CD14-positive monocyte (primary cell): ENCODE measurements around the gene RPL37. TPM values are rescaled to one million over a fixed set of nuclear protein-coding genes. Genes with fewer than 3 reads are reported as not detected.
A peak's percentile ranks its signal among the peaks of the same experiment; 100 is the strongest.
"Not testable (repeated sequence)": the region's sequence is repeated elsewhere in the genome, so short reads cannot be mapped to it uniquely, and the experiment has no call there.

ENCODE experiments used
- DNase-seq, 3 donors: peaks; one replicate each; pipeline ENCODE4 v3.0.0-alpha.2; 2011 to 2022
- H2AFZ ChIP-seq: 2 replicates; pipeline ENCODE4 v1.6.0; 2012; ENCODE audit warnings: mild to moderate bottlenecking, low read depth, low read length, inconsistent platforms; ENCODE audit not compliant: insufficient read depth, poor library complexity, severe bottlenecking
- H3K27ac ChIP-seq, 2 donors: 1 replicate in 1 of 2; 2 replicates in 1 of 2; pipeline ENCODE4 v1.5.1; 2012 to 2013; ENCODE audit warnings: low read length in 2 of 2, control low read depth in 1 of 2, inconsistent platforms in 1 of 2, low read depth in 1 of 2, mild to moderate bottlenecking in 1 of 2
- H3K27me3 ChIP-seq, 2 donors: one replicate each; pipeline versions ENCODE4 v1.6.0 to v1.6.1; 2011 to 2013; ENCODE audit warnings: low read length in 2 of 2; ENCODE audit not compliant: control insufficient read depth in 2 of 2, insufficient read depth in 2 of 2
- H3K36me3 ChIP-seq, 2 donors: replicated peaks in 1 of 2; 1 replicate in 1 of 2; 2 replicates in 1 of 2; pipeline versions ENCODE4 v1.5.1 to v1.6.1; 2012 to 2013; ENCODE audit warnings: low read length in 2 of 2, control low read depth in 1 of 2, inconsistent platforms in 1 of 2, mild to moderate bottlenecking in 1 of 2; ENCODE audit not compliant: insufficient read depth in 2 of 2, control insufficient read depth in 1 of 2
- H3K4me1 ChIP-seq, 2 donors: 1 replicate in 1 of 2; 2 replicates in 1 of 2; pipeline versions ENCODE4 v1.5.1 to v1.6.1; 2012 to 2013; ENCODE audit warnings: low read length in 2 of 2, control low read depth in 1 of 2, inconsistent platforms in 1 of 2, mild to moderate bottlenecking in 1 of 2, moderate library complexity in 1 of 2; ENCODE audit not compliant: insufficient read depth in 2 of 2, control insufficient read depth in 1 of 2
- H3K4me2 ChIP-seq: replicated peaks from 2 replicates; pipeline ENCODE3; 2012; ENCODE audit warnings: low read length, moderate library complexity, mild to moderate bottlenecking; ENCODE audit not compliant: poor library complexity, severe bottlenecking; ENCODE audit errors: extremely low read depth
- H3K4me3 ChIP-seq, 3 experiments: fragments of 200-600 bp in 1 of 3; sonication (generic) in 1 of 3; replicated peaks in 1 of 3; 1 replicate in 2 of 3; 2 replicates in 1 of 3; pipeline ENCODE4 v1.5.1; 2011 to 2013; ENCODE audit warnings: low read length in 3 of 3, mild to moderate bottlenecking in 3 of 3, control low read depth in 2 of 3, low read depth in 2 of 3, inconsistent platforms in 1 of 3, moderate library complexity in 1 of 3
- H3K79me2 ChIP-seq: 2 replicates; pipeline ENCODE4 v1.6.0; 2012; ENCODE audit warnings: mild to moderate bottlenecking, control low read depth, inconsistent platforms, low read length, moderate library complexity; ENCODE audit not compliant: insufficient read depth
- H3K9ac ChIP-seq: 2 replicates; pipeline ENCODE4 v1.6.0; 2017; ENCODE audit warnings: low read length, mild to moderate bottlenecking; ENCODE audit not compliant: insufficient read depth, poor library complexity, severe bottlenecking
- H3K9me3 ChIP-seq, 2 donors: replicated peaks in 1 of 2; 1 replicate in 1 of 2; 2 replicates in 1 of 2; pipeline versions ENCODE4 v1.5.1 to v1.6.1; 2012 to 2013; ENCODE audit warnings: low read length in 2 of 2, control low read depth in 1 of 2; ENCODE audit not compliant: control insufficient read depth in 1 of 2, insufficient read depth in 1 of 2
- H4K20me1 ChIP-seq: 2 replicates; pipeline ENCODE4 v1.6.0; 2012; ENCODE audit warnings: mild to moderate bottlenecking, low read length, control low read depth, moderate library complexity; ENCODE audit not compliant: insufficient read depth
- H3K27ac Mint-ChIP-seq, 7 donors: one replicate each; pipeline ENCODE4 v1.8.0; 2020; ENCODE audit warnings: mild to moderate bottlenecking in 7 of 7, mixed read lengths in 7 of 7, moderate library complexity in 6 of 7, inconsistent platforms in 2 of 7
- H3K27me3 Mint-ChIP-seq, 3 donors: one replicate each; pipeline ENCODE4 v1.8.0; 2021 to 2022; ENCODE audit warnings: low read depth in 3 of 3, mild to moderate bottlenecking in 3 of 3, mixed read lengths in 3 of 3, moderate library complexity in 3 of 3, inconsistent platforms in 1 of 3
- H3K36me3 Mint-ChIP-seq, 2 donors: one replicate each; pipeline ENCODE4 v1.8.0; 2020; ENCODE audit warnings: mixed read lengths in 2 of 2, inconsistent platforms in 1 of 2, mild to moderate bottlenecking in 1 of 2
- H3K4me1 Mint-ChIP-seq: one replicate; pipeline ENCODE4 v1.8.0; 2020; ENCODE audit warnings: mild to moderate bottlenecking, mixed read lengths
- H3K4me3 Mint-ChIP-seq, 2 donors: one replicate each; pipeline ENCODE4 v1.8.0; 2020; ENCODE audit warnings: mild to moderate bottlenecking in 2 of 2, mixed read lengths in 2 of 2, moderate library complexity in 1 of 2
- H3K9me3 Mint-ChIP-seq, 7 donors: one replicate each; pipeline ENCODE4 v1.8.0; 2020 to 2022; ENCODE audit warnings: mixed read lengths in 7 of 7, mild to moderate bottlenecking in 6 of 7, moderate library complexity in 6 of 7, inconsistent platforms in 2 of 7
- CTCF ChIP-seq: fragments of 200-600 bp; IDR thresholded peaks from one replicate; pipeline ENCODE4 v1.8.0; 2022; ENCODE audit warnings: antibody characterized with exemption, mild to moderate bottlenecking
- WGBS: methylation state at CpG from one replicate; pipeline ENCODE4 v1.1.5; 2013; ENCODE audit warnings: missing lambda C conversion rate; ENCODE audit not compliant: insufficient coverage; 5-methylcytosine and 5-hydroxymethylcytosine counted together
- intact Hi-C, 2 donors: fragments of 100-400 bp; cut with micrococcal nuclease; formaldehyde crosslinking; loops; one replicate each; pipeline versions ENCODE4 v1.15.0 to v1.15.1; 2023
- polyA plus RNA-seq, 3 donors: library from polyadenylated mRNA; depleted of rRNA in 1 of 3; unstranded in 2 of 3; stranded (reverse) in 1 of 3; fragments of 300-500 nt in 2 of 3; fragments of >200 nt in 1 of 3; fragmentation: Illumina TruSeq in 2 of 3; gene quantifications; 1 replicate in 2 of 3; 2 replicates in 1 of 3; pipeline ENCODE4 v1.2.3, GENCODE V29; 2012 to 2021

The RPL37 gene
- polyA plus RNA-seq, 3 donors = 87.9 to 813 (median 738) TPM

DNA sequence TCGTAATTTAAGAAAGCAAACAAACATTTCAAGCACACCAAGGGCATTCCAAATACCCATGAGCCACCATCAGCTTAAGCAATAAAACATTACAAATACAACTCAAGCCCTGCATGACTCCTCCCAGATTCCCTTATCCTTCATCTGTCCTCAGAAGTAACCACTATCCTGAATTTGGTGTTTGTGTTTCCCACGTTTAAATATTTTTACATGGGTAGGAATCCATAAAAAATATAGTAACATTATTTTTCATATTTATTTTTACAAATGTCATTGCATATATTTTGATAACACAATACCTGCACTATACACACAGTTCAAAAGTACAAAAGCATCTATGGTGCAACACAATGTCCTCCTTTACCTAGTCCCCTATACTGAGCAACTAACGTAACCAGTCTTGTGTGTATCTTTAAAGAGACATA, 43.3 kb downstream of the RPL37 start:
- H3K4me1 ChIP-seq = peaks cover 18 to 27% of the 10 kb centered on the region in 2 donors
- peaks cover 0 to 2% (median 0%) of the 10 kb centered on the region in 7 donors for H3K9me3 Mint-ChIP-seq
- H3K4me2 ChIP-seq = no peak overlapping the region

GRCh38 chr5:40790947-40791593, 44.0 kb downstream of the RPL37 start:
- Histone ChIP-seq H4K20me1 (peaks cover 96% of the 10 kb centered on the region), H3K27me3 (no peaks in the 10 kb centered on the region), H3K27ac (peak overlapping the region in 1 of 2 donors; percentile 31), H3K4me2 (no peak overlapping the region), H3K36me3 (peaks cover 0 to 14% of the 10 kb centered on the region in 2 donors), H3K79me2 (peaks cover 100% of the 10 kb centered on the region), H3K9me3 (no peaks in the 10 kb centered on the region), H3K9ac (no peak overlapping the region), H2AFZ (no peak overlapping the region), H3K4me3 (no peak overlapping the region), H3K4me1 (peaks cover 12 to 20% of the 10 kb centered on the region in 2 donors)
- intact Hi-C loops = no loop called here
- no CpG with 5 or more reads among the region's 3 CpGs for WGBS
- DNase-seq = no peak
- Mint-ChIP-seq H3K9me3 (peaks cover 0 to 2% (median 0%) of the 10 kb centered on the region in 7 donors), H3K36me3 (peaks cover 11 to 16% of the 10 kb centered on the region in 2 donors), H3K4me1 (peaks cover 40% of the 10 kb centered on the region), H3K27ac (peak overlapping the region in 4 of 7 donors; percentile 11 to 37 (median 23)), H3K4me3 (no peak overlapping the region), H3K27me3 (peaks cover 0 to 1% (median 0%) of the 10 kb centered on the region in 3 donors)
- no peak for TF ChIP-seq CTCF

More for the DNA sequence above, 43.3 kb downstream of the RPL37 start:
- H3K4me1 Mint-ChIP-seq = peaks cover 46% of the 10 kb centered on the region
- intact Hi-C loops = no loop called here
- Histone ChIP-seq H3K36me3 (peaks cover 0 to 10% of the 10 kb centered on the region in 2 donors), H2AFZ (no peak overlapping the region), H4K20me1 (peaks cover 96% of the 10 kb centered on the region), H3K27ac (no peak overlapping the region), H3K9me3 (no peaks in the 10 kb centered on the region), H3K9ac (no peak overlapping the region), H3K27me3 (no peaks in the 10 kb centered on the region), H3K4me3 (no peak overlapping the region), H3K79me2 (peaks cover 100% of the 10 kb centered on the region)
- no peak overlapping the region for H3K4me3 Mint-ChIP-seq
- H3K27me3 Mint-ChIP-seq = peaks cover 0 to 1% (median 0%) of the 10 kb centered on the region in 3 donors
- WGBS = no CpG with 5 or more reads among the region's 3 CpGs
- no peak overlapping the region for H3K27ac Mint-ChIP-seq
- peaks cover 9 to 15% of the 10 kb centered on the region in 2 donors for H3K36me3 Mint-ChIP-seq
- DNase-seq = no peak
- TF ChIP-seq CTCF = no peak

DNA sequence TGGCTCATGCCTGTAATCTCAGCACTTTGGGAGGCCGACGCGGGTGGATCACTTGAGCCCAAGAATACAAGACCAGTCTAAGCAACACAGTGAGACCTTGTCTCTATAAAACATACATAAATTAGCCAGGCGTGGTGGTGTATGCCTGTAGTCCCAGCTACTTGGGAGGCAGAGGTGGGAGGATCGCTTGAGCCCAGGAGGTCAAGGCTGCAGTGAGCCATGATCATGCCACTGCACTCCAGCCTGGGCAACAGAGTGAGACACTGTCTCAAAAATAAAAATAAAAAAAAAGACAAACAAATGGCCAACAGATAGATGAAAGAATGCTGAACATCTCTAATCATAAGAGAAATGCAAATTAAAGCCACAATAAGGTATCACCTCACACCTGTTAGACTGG, 46.1 kb downstream of the RPL37 start:
- DNase-seq, H3K9me3 Mint-ChIP-seq, H3K4me2 ChIP-seq, H3K27me3 Mint-ChIP-seq, H3K4me3 ChIP-seq, H2AFZ ChIP-seq, H3K4me3 Mint-ChIP-seq, intact Hi-C loops, H3K27me3 ChIP-seq, H3K9me3 ChIP-seq, H3K9ac ChIP-seq: not testable (repeated sequence)
- Mint-ChIP-seq H3K4me1 (peaks cover 31% of the 10 kb centered on the region), H3K27ac (peak overlapping the region in 2 of 7 donors; percentile 52 to 75), H3K36me3 (peaks cover 11 to 19% of the 10 kb centered on the region in 2 donors)
- H3K4me1 ChIP-seq = peaks cover 4 to 13% of the 10 kb centered on the region in 2 donors
- peak overlapping the region in 1 of 2 donors; percentile 14 for H3K27ac ChIP-seq
- WGBS = no CpG with 5 or more reads among the region's 5 CpGs
- H3K79me2 ChIP-seq = peaks cover 99% of the 10 kb centered on the region
- H4K20me1 ChIP-seq = peaks cover 98% of the 10 kb centered on the region
- peaks cover 0 to 15% of the 10 kb centered on the region in 2 donors for H3K36me3 ChIP-seq
